ENCODE measurements around the gene OR4X2.

DNA sequence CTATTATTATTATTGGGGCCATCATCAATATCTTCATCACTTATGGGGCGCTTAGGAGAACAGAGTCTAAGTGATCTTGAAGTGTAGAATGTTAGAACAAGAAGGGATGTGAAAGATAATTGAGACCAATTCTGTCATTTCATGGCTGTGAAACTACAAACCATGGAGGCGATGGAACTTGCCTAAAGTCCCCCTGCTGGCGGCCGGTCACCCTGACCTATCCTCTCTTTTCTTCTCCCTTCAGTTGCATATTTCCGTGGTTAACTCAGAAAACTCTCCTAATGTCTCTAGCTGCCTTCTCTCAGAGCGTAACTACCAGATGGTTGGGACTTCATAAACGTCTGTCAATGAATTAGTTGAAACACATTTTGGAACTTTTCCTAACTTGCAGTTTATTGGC lies 34.9 kb upstream of the OR4X2 start:
- no peak for TF ChIP-seq POLR2A (IDR thresholded peaks at IDR 0.05)
- TF ChIP-seq, protein P1, sequence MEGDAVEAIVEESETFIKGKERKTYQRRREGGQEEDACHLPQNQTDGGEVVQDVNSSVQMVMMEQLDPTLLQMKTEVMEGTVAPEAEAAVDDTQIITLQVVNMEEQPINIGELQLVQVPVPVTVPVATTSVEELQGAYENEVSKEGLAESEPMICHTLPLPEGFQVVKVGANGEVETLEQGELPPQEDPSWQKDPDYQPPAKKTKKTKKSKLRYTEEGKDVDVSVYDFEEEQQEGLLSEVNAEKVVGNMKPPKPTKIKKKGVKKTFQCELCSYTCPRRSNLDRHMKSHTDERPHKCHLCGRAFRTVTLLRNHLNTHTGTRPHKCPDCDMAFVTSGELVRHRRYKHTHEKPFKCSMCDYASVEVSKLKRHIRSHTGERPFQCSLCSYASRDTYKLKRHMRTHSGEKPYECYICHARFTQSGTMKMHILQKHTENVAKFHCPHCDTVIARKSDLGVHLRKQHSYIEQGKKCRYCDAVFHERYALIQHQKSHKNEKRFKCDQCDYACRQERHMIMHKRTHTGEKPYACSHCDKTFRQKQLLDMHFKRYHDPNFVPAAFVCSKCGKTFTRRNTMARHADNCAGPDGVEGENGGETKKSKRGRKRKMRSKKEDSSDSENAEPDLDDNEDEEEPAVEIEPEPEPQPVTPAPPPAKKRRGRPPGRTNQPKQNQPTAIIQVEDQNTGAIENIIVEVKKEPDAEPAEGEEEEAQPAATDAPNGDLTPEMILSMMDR (IDR thresholded peaks at IDR 0.05), result no peak
